Stimulated activated CD4-positive, alpha-beta T cell treated with anti-CD3 and anti-CD28 coated beads, Interleukin-12 subunit alpha, Interleukin-12 subunit beta, amount 100 ng/mL, for 4 hours (primary cell): ENCODE data around the gene MACROD1.

ENCODE experiments used
- DNase-seq: peaks from one replicate; pipeline ENCODE4 v3.0.0-alpha.2; 2020

MACROD1 gene

DNA sequence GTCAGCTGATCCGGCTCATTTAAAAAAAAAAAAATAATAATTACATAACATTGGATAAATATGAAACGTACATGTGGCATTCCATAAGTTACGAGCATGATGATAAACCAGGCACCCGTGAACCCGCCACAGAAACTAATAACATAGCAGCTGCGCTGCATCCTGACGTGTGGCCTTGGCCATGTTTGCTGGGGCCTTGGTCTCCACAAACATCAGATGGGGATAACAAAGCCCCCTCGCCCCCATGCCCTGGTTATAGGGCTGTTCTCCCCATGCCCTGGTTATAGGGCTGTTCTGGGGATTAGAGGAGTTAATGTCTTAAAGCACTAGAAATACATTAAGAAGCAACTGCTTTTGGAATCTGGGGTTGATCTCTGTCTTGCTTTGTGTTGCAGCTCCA is 93.5 kb downstream of the MACROD1 start:
- no peak for DNase-seq

DNA sequence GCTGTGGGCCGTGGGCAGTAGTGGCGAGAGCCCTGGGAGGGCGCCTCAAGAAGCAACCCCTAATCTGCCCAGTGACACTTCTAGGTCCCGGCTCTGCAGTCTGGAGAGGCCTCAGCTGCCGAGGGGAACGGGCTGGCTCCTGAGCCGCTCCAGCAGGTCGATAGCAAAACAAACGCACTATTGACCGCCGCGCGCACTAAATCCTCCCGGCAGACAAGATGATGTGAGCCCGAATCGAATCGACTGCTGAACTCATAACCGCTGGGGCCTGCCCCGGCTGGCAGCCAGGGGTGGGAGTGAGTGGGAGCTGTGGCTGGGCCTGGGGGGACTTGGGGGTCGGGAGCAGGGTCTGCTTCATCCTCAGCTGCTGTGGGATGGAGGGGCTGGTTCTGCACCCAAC is 94.1 kb downstream of the MACROD1 start:
- DNase-seq, result no peak

DNA sequence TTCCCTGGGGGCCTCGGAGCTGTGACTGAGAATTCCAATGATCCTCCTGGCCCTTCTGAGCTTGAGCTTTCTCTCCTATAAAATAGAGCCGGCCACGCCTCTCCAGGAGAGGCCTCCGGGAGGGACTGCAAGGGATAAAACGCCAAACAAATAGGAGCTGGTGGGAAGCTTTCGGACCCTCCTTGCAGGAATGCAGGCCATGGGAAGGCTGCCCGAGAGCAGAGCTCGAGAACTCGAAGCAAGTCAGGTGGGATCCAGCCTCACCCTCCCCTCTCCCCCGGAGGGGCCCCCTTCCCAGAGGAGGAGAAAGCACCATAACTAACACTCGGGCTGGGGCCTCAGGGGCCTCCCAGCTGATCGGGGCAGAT is 95.6 kb downstream of the MACROD1 start:
- DNase-seq, result no peak

DNA sequence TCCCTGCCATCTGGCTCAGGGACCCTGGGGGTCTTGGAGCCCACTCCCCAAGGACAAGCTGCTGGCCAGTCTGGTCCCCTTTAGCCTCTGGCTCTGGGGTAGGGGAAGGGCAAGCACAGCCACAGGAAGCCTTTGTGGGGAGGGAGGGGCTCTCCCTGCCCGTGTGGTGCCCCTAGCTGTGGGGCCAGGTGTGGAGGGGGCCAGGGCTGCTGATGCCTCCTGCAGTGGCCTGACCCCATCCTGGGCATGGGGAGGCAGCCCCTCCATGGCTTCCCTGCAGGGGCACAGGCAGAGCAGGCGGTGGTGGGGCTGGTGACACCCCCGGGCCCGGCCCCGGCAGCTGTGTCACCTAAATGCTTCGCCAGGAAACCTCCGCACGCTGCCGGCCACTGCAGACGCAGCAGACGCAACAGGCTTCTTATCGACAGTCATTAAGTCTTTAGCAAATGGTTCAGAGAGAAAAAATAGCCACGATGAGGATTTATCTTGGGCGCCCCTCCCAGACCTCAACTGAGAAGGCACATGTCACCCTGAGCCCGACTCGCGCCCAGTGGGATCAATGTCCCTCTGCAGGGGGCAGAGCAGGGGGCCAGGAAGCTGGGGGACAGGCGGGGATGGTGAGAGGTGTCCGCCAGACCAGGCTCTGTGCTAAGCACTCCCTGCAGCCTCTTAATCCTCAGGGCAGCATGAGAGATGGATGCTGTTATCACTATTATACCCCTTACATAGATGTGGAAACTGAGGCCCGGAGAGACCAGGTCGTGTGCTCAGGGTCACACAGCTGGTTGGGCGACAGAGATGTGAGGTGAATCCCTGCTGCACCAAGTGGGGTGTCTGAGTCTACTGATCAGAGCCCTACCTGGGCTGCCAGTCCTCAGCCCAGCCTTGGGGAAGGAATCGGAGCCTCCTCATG is 96.3 kb downstream of the MACROD1 start:
- DNase-seq, result no peak

DNA sequence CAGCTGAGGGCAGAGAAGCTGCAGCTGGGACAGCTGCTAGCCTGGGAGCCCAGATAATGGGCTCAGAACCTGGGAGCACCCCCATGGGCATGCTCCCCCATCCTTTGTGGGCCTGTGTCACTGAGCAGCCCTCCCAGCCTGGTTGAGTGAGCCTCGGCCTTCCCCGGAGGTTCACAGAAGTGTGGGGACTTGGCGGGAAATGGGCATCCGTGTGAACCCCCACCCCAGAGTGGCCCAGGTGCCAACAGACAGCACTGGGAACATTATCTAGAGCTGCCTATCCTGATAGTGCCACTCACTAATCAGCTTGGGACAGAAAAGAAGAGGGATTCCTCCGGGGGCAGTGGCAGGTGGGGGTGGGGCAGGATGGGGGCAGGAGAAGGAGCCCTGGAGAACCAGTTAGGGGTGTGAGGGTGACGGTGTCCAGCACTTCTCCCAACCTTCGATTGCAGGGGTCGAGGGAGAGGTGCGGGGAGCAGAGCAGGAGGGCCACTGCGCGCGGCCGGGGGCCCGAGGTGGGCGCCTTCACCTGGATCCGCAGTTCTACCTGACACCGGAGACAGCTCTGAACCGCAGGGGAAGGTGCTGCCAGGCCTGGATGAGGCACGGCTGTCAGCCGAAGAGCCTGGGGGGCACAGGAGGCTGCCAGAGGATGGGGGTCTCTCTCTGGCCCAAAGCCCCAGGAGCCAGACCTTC is 97.1 kb downstream of the MACROD1 start:
- no peak for DNase-seq

DNA sequence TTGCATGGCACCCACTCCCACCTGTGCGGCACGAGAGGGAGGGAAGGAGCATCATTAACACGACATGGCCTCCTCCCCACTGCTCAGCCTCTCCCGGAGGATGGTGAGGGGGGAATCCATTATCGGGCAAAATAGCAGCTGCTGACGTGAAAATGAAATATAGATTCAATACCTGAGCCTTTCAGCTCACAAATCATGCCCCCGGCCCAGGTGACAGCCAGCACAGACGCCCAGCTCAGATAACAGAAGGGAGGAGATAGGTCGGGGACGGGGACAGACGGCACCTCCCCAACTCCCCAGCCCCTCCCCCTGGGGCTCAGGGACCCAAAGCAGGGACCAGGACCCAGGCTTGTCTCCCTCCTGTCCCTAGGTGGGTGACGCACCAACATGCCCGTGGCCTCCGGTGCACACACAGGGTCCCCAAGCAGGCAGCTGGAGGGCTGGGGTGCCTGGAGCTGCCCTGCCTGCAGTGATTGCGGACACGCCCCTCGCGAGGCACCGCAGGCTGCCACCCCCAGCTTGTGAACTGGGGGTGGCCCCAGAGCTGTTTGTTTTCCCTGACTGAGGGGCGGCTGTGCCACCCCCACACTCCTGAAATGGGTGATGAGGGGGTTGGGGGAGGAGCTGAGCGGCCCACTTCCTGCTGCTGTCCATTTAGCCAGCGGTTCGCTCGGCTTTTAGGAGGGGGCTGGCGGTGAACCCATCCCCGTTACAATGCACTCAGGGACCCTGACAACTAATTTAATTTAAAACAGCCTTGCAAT is 98.5 kb downstream of the MACROD1 start:
- DNase-seq, result no peak

DNA sequence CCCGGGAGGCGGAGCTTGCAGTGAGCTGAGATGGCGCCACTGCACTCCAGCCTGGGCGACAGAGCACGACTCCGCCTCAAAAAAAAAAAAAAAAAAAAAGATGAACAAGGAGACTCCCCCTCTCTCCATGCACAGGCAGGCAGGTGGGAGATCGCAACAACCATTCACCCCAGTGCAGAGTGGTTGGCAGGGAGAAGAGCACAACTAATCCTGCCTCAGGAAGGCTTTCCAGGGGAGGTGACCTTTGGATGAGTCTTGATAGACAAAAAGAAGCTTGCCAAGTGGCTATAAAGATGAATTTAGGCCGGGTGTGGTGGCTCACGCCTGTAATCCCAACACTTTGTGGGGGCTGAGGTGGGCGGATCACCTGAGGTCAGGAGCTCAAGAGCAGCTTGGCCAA is 100.2 kb downstream of the MACROD1 start:
- DNase-seq, result no peak

DNA sequence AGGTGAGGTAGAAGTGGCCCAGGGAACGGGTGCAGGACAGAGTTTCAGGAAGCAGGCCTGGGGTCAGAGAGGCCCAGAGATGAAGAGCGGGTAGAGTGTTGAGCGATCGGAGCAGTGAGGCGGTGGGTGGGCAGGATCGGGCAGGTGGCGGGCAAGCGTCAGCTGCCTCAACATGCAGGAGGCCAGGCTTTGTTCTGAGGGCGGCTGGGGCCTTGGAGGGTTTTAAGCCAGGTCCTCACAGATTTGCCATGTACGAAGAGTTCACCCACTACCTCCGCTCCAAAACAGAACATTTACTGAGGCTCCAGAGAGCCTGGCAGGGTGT is 100.8 kb downstream of the MACROD1 start:
- DNase-seq, result no peak

DNA sequence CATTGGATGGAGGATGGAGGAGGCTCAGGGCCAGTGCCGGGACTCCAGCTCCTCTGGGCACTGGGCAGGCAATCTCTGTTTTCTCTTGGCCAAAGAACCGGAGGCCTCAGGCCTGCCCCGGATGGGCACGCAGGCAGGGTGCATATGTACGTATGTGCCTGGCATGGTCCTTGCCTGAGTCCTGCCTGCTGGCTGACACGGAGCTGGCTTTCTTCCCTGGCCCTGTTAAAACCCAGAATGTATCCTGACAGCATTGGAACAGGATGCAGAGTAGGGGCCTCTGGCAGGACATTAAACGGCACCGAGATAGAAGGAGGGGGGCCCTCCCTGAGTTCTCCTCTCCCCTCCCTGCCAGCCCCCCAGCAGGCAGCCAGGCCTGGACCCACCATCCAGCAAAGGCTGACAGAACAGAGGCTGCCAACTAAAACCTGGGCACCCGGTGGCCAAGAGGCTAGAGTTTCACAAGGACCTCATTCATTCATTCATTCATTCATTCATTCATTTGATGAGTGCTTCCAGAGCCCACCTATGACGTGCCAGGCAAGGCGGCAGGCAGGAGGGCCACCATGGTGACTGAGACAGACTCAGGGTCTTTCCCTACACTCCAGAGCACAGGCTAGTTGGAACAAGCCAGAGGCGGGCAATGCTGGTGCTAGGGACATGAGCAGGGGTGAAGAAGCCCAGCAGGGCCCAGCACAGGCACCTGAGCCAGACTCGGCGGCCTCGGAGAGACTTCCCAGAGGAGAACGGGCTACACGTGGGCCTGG is 101.4 kb downstream of the MACROD1 start:
- DNase-seq, result no peak

DNA sequence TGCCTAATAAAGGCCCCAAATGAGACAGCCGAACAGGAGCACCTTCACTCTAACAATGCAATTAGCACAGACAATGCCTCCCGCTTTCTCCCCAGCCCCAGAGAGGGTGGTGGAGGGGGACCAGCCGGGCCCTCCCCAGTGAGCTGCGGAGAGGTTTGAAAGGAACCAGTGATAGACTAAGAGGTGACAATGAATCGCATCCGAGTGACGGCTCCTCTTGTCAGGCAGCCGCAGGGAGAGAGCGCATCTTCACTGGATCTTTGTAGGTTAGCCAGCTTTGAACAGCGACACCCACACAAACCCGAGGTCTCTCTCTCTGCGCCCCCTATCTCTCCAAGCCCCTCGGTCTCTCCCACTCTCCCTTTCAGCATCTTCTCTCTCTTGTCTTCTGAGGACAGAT is 102.1 kb downstream of the MACROD1 start:
- no peak for DNase-seq

DNA sequence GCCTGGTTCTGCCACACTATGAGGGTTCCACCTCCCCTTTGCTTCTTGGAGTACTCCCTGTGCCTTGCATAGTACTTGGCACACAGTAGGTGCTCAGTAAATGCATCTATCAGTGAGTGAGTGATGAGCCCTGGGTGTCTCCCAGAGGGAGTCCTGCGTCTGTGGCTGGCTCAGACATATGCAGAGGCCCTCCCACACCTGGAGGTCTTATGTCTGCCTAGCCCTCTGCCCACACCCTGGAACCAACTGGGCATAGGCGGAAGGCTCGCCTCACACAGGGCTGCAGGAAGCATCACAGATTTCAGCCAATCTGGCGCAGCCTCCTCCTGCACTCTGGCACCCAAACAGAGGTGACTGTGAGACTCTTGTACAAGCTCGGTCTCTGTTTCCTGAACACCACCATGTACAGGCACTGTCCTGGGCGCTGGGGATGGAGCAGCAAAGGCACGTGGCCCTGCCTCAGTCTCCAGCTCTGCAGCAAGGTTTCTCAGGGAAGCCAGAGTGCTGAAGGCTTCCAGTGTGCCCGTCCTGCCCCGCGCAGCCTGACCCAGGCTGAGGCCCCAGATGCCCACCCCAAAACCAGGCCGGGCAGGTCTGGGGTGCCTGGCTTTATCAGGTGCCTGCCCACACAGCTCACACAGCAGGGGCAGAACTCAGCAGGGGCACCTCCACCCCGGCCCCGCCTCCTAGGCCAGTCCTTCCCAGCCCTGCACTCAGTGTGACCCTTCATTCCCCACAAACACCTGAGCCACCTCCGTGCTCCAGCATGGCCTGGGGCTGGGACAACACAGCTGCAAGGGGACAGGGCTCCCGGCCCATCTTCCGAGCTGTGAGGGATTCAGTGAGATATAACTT is 103.5 kb downstream of the MACROD1 start:
- no peak for DNase-seq

DNA sequence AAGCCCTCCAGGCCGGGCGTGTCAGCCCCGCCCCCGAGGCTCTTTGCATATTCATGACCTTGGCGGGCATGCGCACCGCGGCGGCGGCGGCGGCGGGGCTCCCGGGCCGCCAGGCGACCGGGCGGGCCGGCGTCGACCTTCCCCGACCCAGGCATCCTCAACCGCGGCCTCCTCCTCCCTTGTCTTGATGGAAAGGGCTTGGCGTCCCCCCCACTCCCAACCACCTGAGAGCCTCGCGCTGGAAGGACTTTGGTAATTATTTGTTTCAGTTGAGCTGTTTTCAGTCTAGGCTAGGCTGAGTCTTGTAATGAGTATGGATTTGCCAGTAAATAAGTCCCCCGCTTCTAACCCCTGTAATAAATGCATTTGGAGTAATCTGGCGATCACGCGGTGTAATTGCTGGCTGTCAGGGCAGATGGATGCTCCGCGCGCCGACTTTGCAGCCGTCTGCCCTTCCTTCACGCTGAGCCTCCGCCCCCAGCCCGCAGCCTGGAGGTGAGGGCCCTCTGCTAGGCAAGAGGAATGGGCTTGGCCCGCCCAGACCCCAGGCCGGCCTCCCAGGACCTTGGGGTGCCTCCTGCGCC is 105.0 kb downstream of the MACROD1 start:
- DNase-seq, result peak; percentile 53

DNA sequence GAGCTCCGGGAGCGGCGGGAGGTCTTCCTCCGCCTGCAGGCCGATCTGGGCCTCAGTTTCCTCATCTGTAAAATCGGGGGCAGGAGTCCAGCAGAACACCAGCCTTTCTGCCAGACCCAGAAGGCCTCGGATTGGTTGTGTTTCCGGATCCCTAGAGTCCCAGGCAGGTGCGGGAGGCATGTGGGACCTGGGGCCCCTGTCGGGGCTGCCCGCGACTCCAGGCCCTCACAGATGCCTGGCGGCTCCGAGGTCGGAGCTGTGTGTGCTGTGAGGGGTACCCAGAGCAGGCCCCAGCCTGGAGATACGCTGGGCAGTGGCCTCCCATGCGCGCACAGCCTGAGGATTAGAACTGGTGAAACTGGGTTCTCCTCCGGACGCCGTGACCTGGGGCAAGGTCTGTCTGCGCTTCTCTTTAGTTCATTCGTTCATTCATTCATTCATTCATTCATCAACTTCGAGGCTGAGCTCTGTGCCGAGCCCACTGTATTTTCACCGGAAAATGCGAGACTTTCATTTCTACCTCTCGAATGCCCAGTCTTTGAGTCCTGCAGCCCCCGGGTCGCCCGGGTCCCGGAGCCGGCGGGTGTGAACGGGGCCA is 105.6 kb downstream of the MACROD1 start:
- DNase-seq, result no peak

DNA sequence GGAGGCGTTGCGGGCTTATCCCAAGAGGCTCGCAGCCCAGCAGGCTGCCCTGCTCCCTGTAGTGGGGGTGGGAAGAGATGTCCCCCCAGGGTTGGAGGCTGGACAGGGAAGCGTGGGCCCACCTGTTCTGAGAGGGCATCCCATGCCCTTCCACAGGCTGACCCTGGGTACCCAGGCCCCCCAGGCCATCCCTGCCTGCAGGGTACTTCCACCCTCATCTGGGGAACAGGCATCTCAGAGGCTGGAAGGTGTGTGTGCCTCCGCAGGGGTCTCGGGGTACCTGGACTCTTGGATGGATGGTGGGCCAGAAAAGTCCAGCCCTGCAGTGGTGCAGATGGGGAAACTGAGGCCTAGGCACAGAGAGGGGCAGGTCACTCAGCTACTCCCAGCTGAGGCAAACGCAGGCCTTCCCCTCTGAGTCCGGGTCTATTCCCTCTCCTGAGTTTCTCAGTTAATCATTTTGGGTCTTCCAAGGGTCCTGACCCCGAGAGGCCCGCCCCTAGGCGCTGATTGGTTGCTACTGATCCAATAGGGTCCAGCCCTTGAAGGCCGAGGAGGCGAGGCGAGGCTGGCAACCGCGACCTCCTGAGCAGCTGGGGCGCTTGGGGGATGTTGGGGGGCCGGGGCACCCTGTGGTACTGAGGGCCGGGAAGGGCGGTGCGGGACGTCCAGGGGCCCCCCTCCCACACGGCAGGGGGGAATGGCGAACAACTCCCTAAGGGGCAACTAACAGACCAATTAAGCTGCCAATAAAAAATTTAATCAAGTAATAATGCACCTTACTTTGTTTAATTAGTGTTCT is 106.4 kb downstream of the MACROD1 start:
- DNase-seq, result no peak

DNA sequence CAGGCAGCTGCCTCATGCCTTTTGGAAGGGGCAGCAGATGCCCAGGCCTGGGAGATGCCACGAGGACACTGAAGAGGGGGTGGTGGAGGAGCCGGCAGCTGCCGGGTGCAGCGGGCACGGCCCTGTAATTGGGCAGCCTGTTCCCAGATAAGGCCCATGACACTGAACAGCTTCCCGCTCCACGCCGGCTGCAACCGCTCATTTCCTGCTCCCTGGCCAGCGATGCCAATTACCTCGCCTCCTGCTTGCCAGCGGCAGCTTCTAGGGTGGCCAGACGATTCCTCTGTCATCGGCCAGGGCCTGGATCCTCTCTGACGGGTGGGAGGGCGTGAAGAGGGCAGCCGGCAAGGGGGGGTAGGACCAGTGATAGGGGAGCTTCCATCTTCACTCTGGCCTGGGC is 107.4 kb downstream of the MACROD1 start:
- DNase-seq, result no peak

DNA sequence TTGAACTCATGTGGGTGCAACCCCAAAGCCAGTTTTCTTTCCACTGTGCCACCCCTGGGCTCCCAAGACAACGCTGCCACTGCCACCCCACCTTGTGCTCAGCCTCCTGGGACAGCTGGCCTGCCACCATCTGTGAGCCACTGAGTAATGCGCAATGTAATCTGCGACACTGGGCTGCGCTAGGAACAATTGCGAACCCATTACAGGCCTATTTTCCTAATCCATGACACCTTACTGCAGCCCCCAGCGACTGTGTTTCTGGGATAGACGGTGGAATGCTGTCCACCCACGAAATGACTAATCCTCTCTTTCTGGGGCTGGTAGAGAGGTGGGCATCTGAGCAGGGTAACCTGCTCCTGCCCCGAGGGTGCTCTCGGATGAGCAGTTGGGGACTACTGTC is 108.0 kb downstream of the MACROD1 start:
- DNase-seq, result no peak

DNA sequence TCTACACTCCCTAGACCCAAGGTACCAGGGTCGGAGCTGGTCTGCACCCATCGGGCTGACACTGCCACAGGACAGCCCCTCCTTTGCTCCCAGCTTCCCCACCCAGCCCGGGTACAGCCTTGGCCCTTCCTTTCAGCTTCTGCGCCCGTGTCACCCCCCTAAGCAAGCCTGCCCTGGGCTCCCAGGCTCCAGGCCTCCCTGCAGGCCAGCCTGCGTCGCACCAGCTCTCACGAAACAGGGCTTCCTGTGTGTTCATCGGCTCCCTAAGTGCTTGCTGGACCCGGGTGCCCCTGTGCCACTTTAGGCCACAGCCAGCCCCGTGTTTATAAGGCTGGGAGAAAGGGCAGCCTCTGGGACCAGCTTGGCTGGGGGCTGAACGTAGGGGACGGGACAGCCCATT is 109.1 kb downstream of the MACROD1 start:
- no peak for DNase-seq

DNA sequence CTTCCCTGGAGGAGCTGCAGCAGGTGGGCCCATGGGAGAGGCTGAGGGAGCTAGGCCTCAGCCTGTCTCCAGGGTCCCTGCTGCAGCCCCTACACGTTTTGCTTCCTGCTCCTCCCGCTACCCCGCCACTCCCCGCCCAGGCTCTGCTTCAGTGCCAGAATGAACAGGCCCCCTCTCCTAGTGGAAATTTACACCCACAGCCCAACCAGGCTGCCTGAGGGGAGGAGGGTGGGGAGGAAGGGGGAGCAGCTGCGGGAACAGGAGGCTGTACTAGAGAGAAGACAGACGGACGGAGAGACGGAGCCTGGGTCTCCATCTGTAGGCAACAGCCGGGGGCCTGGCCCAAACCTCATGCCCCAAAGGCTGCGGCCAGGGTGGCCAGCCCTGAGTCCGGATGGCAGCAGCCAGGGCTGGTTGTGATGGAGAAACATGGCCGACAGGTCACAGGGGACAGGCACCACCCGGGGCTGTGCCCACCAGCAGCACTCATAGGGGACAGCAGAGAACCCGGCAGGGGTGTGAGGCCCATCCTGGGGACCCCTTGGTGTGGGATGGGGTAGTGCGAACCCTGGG is 109.6 kb downstream of the MACROD1 start:
- DNase-seq, result no peak

DNA sequence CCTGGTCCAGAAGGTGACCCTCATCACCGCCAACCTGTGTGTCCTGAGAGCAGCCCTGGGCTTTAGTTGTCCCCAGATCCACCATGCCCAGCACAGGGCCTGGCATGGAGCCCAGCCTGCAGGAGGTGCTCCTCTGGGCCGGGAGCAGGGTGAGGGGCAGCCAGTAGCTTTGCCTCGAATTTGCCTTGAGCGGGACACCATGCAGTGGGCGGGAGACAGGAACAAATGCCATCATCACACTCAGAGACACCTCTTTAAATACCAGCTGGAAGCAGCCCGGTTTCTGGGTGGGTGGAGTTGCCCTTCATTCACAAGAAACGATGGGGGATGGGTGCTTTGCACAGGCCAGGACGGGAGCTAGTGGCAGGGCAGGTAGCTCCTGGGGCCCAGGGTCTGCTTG is 110.8 kb downstream of the MACROD1 start:
- DNase-seq, result no peak

DNA sequence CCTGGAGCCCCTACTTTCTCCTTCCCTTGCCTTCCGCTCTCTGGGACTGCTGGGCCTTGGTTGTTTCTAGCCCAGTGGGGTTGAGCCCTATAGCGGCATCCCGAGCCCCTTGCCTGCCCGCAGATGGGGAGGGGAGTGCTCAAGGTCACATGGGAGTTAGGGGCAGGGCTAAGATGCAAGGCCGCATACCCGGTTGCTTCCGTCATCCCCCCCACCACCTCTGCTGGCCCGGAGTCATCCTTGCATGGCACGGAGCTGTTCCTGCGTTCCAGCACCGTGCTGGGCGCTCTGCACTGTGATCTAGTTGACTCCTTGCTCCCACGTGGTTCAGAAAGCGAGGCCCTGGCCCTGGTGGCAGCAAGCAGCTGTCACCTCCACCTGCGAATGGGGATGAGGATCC is 112.2 kb downstream of the MACROD1 start:
- no peak for DNase-seq
